ENCODE results near the gene WFDC1. TPM values are rescaled to one million over a fixed set of nuclear protein-coding genes. Genes with fewer than 3 reads are reported as not detected.

Gene WFDC1
- total and polyA plus RNA-seq, 10 of the 15 experiments (the other 5 are each of a cell fraction or from before 2014, with no cell fraction given): not detected

DNA sequence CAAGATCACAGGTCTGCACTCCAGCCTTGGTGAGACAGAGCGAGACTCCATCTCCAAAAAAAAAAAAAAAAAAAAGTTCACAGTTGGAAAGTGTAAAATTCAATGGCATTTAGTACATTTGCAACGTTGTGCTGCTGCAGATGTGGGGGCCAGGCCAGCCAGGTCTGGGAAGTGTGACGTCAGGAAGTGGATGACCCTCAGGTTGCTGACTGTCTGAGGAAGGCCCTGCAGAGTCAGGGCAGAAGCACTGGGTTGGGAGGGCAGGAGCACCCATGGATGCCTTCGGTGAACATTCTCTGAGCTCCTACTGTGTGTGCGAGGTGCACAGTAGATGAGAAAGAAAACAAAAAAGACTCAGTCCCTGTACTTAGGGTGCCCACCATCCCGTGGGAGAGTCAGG is 12.1 kb upstream of the WFDC1 start:
- H3K9ac ChIP-seq (ENCODE audit: control insufficient read depth, insufficient read depth, low read length): no peak overlapping the region
- no peaks in the 10 kb centered on the region for H3K36me3 ChIP-seq (ENCODE audit: control insufficient read depth in 2 of 2, insufficient read depth in 2 of 2, low read length in 1 of 2)
- no peak for ATAC-seq
- no peaks in the 10 kb centered on the region for H3K79me2 ChIP-seq (ENCODE audit: control insufficient read depth, insufficient read depth, low read length)
- ChIA-PET CTCF (interaction anchor here (1.3 kb wide), 1 partner anchor 202 kb away, joined by 3 read pairs; no protein-coding TSS in a partner anchor), POLR2A (no interaction called here), SMC1A (ENCODE audit: uncharacterized antibody, unreplicated experiment) (no interaction called here), RAD21 (ENCODE audit: unreplicated experiment) (no interaction called here)
- FAIRE-seq: no peak
- H2AFZ ChIP-seq (ENCODE audit: control insufficient read depth, low read depth, low read length): no peak overlapping the region
- peaks cover 0 to 4% of the 10 kb centered on the region in 2 experiments; a peak in 2 of 4 replicates for H3K27me3 ChIP-seq (replicated peaks in 1 of 2; ENCODE audit: control insufficient read depth in 2 of 2, insufficient read depth in 2 of 2, low read length in 1 of 2)
- DNase-seq (ENCODE audit: low read depth, low spot score): no peak
- H4K20me1 ChIP-seq (ENCODE audit: control insufficient read depth, insufficient read depth): no peaks in the 10 kb centered on the region
- no peaks in the 10 kb centered on the region for H3K4me1 ChIP-seq (ENCODE audit: control insufficient read depth, insufficient read depth, low read length)
- in situ Hi-C loops (cut with MboI): no loop called here
- H3K4me3 ChIP-seq: no peak overlapping the region
- no peak overlapping the region for H3K27ac ChIP-seq (ENCODE audit: control insufficient read depth, insufficient read depth)
- intact Hi-C loops (cut with micrococcal nuclease; ENCODE audit: unreplicated experiment): no loop called here
- no TSS peak for BruUV-seq (replicated peaks)
- H3K9me3 ChIP-seq (replicated peaks; ENCODE audit: control insufficient read depth, insufficient read depth, low read length): no peaks in the 10 kb centered on the region
- WGBS (ENCODE audit: insufficient coverage, insufficient replicate concordance, low lambda C conversion rate, missing lambda C conversion rate): 21% methylated on average over 5 of the region's 6 CpGs
- no peak overlapping the region for H3K4me2 ChIP-seq (ENCODE audit: control insufficient read depth, insufficient read depth)
- TF ChIP-seq, protein P1, sequence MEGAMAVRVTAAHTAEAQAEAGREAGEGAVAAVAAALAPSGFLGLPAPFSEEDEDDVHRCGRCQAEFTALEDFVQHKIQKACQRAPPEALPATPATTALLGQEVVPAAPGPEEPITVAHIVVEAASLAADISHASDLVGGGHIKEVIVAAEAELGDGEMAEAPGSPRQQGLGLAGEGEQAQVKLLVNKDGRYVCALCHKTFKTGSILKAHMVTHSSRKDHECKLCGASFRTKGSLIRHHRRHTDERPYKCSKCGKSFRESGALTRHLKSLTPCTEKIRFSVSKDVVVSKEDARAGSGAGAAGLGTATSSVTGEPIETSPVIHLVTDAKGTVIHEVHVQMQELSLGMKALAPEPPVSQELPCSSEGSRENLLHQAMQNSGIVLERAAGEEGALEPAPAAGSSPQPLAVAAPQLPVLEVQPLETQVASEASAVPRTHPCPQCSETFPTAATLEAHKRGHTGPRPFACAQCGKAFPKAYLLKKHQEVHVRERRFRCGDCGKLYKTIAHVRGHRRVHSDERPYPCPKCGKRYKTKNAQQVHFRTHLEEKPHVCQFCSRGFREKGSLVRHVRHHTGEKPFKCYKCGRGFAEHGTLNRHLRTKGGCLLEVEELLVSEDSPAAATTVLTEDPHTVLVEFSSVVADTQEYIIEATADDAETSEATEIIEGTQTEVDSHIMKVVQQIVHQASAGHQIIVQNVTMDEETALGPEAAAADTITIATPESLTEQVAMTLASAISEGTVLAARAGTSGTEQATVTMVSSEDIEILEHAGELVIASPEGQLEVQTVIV (IDR thresholded peaks at IDR 0.05; ENCODE audit: borderline replicate concordance, partially characterized antibody): no peak
- TF ChIP-seq EP300 (IDR thresholded peaks at IDR 0.05; ENCODE audit: borderline replicate concordance in 1 of 2, control insufficient read depth in 1 of 2, low read depth in 2 of 2, low read length in 2 of 2) (no peak), MYC (IDR thresholded peaks at IDR 0.05; ENCODE audit: insufficient read depth, insufficient read length, insufficient replicate concordance, low read length, severe bottlenecking) (no peak), GATAD2B (conservative IDR thresholded peaks at IDR 0.05; ENCODE audit: low read depth) (no peak), TCF3 (IDR thresholded peaks at IDR 0.05; ENCODE audit: borderline replicate concordance, insufficient read depth, low read depth, low read length) (no peak), YBX1 (IDR thresholded peaks at IDR 0.05) (no peak), SPI1 (IDR thresholded peaks at IDR 0.05; ENCODE audit: borderline replicate concordance, insufficient read depth, low read depth, low read length) (no peak), RAD51 (IDR thresholded peaks at IDR 0.05) (no peak), MEF2B (IDR thresholded peaks at IDR 0.05; ENCODE audit: partially characterized antibody, poor library complexity, severe bottlenecking) (no peak), FOXK2 (IDR thresholded peaks at IDR 0.05) (no peak), KLF5 (IDR thresholded peaks at IDR 0.05; ENCODE audit: partially characterized antibody) (no peak), CEBPB (IDR thresholded peaks at IDR 0.05; ENCODE audit: borderline replicate concordance in 1 of 2, low read depth in 2 of 2, low read length in 2 of 2) (no peak)
- TF ChIP-seq, protein P2, sequence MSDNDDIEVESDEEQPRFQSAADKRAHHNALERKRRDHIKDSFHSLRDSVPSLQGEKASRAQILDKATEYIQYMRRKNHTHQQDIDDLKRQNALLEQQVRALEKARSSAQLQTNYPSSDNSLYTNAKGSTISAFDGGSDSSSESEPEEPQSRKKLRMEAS (IDR thresholded peaks at IDR 0.05; ENCODE audit: low read depth, low read length): no peak
- TF ChIP-seq, protein P3, sequence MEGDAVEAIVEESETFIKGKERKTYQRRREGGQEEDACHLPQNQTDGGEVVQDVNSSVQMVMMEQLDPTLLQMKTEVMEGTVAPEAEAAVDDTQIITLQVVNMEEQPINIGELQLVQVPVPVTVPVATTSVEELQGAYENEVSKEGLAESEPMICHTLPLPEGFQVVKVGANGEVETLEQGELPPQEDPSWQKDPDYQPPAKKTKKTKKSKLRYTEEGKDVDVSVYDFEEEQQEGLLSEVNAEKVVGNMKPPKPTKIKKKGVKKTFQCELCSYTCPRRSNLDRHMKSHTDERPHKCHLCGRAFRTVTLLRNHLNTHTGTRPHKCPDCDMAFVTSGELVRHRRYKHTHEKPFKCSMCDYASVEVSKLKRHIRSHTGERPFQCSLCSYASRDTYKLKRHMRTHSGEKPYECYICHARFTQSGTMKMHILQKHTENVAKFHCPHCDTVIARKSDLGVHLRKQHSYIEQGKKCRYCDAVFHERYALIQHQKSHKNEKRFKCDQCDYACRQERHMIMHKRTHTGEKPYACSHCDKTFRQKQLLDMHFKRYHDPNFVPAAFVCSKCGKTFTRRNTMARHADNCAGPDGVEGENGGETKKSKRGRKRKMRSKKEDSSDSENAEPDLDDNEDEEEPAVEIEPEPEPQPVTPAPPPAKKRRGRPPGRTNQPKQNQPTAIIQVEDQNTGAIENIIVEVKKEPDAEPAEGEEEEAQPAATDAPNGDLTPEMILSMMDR (IDR thresholded peaks at IDR 0.05 in 2 of 3, conservative IDR thresholded peaks at IDR 0.05 in 1 of 3; ENCODE audit: control insufficient read depth in 2 of 3, extremely low read depth in 1 of 3, insufficient read depth in 1 of 3, low read depth in 3 of 3, low read length in 3 of 3): no peak
- TF ChIP-seq, protein P4, sequence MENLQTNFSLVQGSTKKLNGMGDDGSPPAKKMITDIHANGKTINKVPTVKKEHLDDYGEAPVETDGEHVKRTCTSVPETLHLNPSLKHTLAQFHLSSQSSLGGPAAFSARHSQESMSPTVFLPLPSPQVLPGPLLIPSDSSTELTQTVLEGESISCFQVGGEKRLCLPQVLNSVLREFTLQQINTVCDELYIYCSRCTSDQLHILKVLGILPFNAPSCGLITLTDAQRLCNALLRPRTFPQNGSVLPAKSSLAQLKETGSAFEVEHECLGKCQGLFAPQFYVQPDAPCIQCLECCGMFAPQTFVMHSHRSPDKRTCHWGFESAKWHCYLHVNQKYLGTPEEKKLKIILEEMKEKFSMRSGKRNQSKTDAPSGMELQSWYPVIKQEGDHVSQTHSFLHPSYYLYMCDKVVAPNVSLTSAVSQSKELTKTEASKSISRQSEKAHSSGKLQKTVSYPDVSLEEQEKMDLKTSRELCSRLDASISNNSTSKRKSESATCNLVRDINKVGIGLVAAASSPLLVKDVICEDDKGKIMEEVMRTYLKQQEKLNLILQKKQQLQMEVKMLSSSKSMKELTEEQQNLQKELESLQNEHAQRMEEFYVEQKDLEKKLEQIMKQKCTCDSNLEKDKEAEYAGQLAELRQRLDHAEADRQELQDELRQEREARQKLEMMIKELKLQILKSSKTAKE (IDR thresholded peaks at IDR 0.05; ENCODE audit: low read depth, poor library complexity, severe bottlenecking): no peak
